Neural progenitor cell (in vitro differentiated cells): Measurements from ENCODE around the gene SPDYE18.
"Not testable (repeated sequence)": the region's sequence is repeated elsewhere in the genome, so short reads cannot be mapped to it uniquely, and the experiment has no call there.

ENCODE experiments used
- EZH2 ChIP-seq: fragments of 200-600 bp; sonication (generic); IDR thresholded peaks from 2 replicates; pipeline ENCODE4 v1.6.1; 2017; ENCODE audit warnings: antibody characterized with exemption, mild to moderate bottlenecking, moderate library complexity
- TF ChIP-seq, protein P1 (sequence below): fragments of 200-600 bp; sonication (generic); IDR thresholded peaks from 2 replicates; pipeline ENCODE4 v1.5.1; 2017; ENCODE audit warnings: antibody characterized with exemption, mild to moderate bottlenecking

DNA sequence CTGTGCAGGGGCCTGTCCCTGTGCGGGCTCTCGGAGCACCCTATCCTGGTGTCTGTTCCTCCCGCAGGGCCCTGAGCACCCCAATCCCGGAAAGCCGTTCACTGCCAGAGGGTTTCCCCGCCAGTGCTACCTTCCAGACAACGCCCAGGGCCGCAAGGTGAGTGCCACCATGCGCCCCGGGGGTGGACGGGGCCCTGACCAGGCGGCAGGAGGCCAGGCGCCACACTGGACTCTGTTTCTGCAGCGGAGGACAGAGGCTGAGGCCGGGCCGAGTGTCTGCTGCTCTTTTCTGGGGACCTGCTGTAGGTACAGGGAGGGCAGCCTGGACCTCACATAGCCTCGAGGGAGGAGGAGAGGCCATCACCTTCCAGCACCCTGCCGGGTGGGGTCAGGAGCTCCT lies 58.2 kb downstream of the SPDYE18 start:
- TF ChIP-seq, protein P1, sequence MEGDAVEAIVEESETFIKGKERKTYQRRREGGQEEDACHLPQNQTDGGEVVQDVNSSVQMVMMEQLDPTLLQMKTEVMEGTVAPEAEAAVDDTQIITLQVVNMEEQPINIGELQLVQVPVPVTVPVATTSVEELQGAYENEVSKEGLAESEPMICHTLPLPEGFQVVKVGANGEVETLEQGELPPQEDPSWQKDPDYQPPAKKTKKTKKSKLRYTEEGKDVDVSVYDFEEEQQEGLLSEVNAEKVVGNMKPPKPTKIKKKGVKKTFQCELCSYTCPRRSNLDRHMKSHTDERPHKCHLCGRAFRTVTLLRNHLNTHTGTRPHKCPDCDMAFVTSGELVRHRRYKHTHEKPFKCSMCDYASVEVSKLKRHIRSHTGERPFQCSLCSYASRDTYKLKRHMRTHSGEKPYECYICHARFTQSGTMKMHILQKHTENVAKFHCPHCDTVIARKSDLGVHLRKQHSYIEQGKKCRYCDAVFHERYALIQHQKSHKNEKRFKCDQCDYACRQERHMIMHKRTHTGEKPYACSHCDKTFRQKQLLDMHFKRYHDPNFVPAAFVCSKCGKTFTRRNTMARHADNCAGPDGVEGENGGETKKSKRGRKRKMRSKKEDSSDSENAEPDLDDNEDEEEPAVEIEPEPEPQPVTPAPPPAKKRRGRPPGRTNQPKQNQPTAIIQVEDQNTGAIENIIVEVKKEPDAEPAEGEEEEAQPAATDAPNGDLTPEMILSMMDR, result not testable (repeated sequence)
- TF ChIP-seq EZH2, result not testable (repeated sequence)
